Activated naive CD4-positive, alpha-beta T cell treated with anti-CD3 and anti-CD28 coated beads, Interleukin-2, amount 50 U/mL, for 72 hours (primary cell): ENCODE measurements around the gene POLR1G. TPM values are rescaled to one million over a fixed set of nuclear protein-coding genes. Genes with fewer than 3 reads are reported as not detected.

Experiments used
- ATAC-seq, 2 donors: fragments of 150-1000 bp; cut with Tn5 transposase; 2 replicates each; pipeline ENCODE4 v1.10.0; 2021; ENCODE audit warnings: mild to moderate bottlenecking in 2 of 2, moderate library complexity in 2 of 2
- DNase-seq, 2 donors: peaks; one replicate each; pipeline ENCODE4 v3.0.0; 2021 to 2022; ENCODE audit warnings: low spot score in 2 of 2
- H3K27ac Mint-ChIP-seq, 2 donors: one replicate each; pipeline ENCODE4 v1.8.0; 2022; ENCODE audit warnings: mild to moderate bottlenecking in 2 of 2, mixed read lengths in 2 of 2
- H3K36me3 Mint-ChIP-seq, 2 donors: one replicate each; pipeline ENCODE4 v1.8.0; 2022; ENCODE audit warnings: mixed read lengths in 2 of 2
- H3K9me3 Mint-ChIP-seq, 2 donors: one replicate each; pipeline ENCODE4 v1.8.0; 2022; ENCODE audit warnings: mixed read lengths in 2 of 2
- total RNA-seq, 2 donors: library from RNA; stranded (reverse); gene quantifications; one replicate each; pipeline ENCODE4 v1.2.3, GENCODE V29; 2022

The POLR1G gene, protein sequence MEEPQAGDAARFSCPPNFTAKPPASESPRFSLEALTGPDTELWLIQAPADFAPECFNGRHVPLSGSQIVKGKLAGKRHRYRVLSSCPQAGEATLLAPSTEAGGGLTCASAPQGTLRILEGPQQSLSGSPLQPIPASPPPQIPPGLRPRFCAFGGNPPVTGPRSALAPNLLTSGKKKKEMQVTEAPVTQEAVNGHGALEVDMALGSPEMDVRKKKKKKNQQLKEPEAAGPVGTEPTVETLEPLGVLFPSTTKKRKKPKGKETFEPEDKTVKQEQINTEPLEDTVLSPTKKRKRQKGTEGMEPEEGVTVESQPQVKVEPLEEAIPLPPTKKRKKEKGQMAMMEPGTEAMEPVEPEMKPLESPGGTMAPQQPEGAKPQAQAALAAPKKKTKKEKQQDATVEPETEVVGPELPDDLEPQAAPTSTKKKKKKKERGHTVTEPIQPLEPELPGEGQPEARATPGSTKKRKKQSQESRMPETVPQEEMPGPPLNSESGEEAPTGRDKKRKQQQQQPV
- 10 to 100 TPM in 1 of 2 donors, 1 to 10 TPM in 1; 6.8 to 14.1 TPM for total RNA-seq

DNA sequence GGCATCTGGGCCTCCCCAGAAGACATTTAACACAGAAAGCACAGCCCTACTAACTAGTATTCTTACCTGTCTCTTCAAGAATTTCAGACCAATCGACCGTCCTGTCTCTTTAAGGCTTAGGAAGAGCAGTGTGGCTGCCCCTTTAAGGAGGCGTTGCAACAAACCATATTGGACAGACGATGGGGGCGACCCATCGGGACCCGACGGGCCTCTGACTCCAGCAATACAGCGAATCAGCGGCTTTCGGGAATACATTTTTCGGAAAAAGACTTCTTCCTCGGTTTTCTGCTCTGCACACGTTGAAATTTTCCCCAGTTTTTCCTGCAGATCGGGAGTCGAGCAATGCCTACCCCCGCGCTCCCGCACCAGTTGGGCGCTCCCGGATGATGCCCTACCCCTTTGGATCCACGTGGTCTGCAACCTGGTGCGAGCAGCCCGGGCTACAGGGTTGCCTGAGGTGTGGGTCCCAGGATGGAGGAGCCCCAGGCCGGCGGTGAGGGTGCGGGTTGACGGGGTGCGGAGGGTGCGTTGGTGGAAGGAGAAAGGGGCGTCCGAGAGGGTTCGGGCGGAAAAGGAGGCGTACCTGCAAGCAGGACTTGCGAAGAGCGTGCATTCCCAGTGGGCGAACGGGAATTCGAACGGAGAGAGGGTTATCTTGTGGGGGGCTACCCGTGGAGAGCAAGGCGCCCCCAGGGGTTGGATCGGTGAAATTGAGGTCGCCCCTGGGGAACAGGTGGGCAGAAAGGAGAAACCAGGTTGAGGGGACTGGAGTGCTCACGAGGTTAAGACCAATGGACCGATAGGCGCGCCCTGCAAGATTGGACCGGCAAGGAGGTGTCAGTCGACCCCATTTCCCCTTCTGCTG is at the start of gene POLR1G:
TSS of gene POLR1G (plus strand) at position 419 of the 865 bp plus-strand sequence. CDS start at position 472, 53 bp downstream.
- ATAC-seq, result peak; percentile 73 to 83

DNA sequence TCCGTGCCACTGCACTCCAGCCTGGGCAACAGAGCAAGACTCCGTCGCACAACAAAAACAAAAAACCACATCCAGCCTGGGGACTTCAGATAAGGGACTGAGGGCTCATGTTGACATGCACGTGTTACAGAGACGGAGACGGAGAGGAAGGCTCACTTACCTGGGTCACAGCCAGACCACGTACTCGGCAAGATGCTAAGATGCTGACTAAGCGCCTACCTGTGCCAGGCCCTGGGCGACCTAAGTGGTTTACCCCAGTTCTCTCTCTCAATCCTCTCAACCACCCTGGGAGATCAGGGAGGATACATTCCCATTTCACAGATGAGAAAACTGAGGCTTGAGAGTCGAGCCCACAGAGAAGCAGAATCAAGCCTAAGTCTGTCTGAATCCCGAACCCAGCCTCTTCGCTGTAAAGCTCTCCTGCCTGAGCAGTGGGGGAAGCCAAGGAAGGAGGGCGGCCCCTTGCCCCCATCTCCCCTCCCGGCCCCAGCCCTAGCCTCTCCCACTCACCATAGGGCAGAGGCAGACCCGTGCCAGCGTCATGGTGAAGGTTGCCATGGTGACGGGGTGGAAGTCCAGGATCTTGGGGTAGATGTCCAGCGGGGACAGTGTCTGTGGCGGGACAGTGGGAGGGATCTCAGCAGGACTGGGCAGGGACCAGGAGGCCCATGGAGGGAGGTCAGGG is 49.5 kb upstream of the POLR1G start:
- Mint-ChIP-seq H3K36me3 (peaks cover 0 to 19% of the 10 kb centered on the region in 2 donors), H3K27ac (no peak overlapping the region), H3K9me3 (no peaks in the 10 kb centered on the region)
- DNase-seq (no peak), ATAC-seq (no peak)

More for the DNA sequence above, at the start of gene POLR1G:
- DNase-seq, result peak; percentile 82 to 86
- Mint-ChIP-seq H3K9me3 (no peaks in the 10 kb centered on the region), H3K36me3 (peaks cover 24 to 45% of the 10 kb centered on the region in 2 donors), H3K27ac (peak within 1 kb of the TSS; percentile 91 to 95)

DNA sequence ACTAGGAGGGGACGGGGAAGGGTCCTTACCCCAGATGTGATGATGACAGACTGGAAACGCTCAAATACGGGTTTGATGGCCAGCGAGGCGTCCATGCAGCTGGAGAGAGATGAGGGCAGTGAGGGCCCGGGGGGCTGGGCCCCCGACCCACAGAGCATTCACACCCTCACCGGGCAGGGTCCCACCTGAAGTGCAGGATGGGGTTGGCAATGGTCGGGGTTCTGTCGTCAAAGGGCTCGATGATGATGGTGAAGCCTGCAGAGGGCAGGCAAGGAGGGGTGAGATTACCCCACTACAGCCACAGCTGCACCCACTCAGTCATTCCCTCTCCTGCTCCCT is 49.0 kb upstream of the POLR1G start:
- Mint-ChIP-seq H3K36me3 (peaks cover 0 to 19% of the 10 kb centered on the region in 2 donors), H3K27ac (no peak overlapping the region), H3K9me3 (no peaks in the 10 kb centered on the region)
- ATAC-seq (no peak), DNase-seq (no peak)

DNA sequence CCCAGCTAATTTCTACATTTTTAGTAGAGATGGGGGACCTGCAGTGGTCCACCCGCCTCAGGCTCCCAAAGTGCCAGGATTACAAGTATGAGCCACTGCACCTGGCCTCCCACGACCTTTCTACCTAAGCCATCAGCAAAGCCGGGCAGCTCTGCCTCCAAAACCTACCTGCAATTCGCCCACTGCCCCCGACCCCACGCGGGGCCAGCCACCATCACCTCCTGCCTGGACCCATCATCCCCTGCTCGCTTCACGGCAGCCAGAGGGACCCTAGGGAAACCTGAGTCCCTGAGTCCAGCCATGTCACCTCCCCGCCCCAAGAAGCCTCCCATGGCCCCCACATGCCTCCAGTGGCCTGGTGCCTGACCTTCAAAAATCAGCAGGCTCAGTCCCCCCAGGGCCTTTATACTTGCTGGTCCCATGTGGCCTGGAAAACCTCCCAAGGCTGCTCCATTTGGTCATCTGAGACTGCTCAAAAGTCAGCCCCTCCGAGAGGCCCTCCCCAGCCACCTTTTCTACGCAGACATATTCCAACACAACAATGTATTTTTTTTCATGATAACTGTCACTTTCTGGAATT is 48.1 kb upstream of the POLR1G start:
- DNase-seq, result no peak
- no peak for ATAC-seq
- Mint-ChIP-seq H3K9me3 (no peaks in the 10 kb centered on the region), H3K27ac (peak overlapping the region; percentile 29 to 80), H3K36me3 (peaks cover 0 to 19% of the 10 kb centered on the region in 2 donors)

DNA sequence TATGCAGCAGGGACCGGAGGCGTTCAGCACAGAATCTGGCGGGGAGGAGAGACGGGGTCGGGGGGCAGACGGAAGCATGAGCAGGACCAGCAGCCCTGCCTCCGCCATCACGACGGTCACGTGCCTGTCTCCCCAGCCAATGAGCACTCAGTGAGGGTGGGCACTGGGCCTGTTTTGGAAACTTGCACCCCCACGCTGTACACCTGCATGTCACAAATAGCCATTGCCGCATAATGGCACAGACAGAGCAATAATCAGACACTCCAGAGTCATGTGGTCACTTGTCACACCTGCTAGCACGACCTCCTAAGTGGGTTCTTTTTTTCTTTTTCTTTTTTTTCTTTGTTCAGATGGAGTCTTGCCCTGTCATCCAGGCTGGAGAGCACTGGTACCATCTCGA is 44.8 kb upstream of the POLR1G start:
- no peak overlapping the region for H3K27ac Mint-ChIP-seq
- H3K9me3 Mint-ChIP-seq, result no peaks in the 10 kb centered on the region
- DNase-seq, result no peak
- H3K36me3 Mint-ChIP-seq, result peaks cover 0 to 6% of the 10 kb centered on the region in 2 donors
- no peak for ATAC-seq

DNA sequence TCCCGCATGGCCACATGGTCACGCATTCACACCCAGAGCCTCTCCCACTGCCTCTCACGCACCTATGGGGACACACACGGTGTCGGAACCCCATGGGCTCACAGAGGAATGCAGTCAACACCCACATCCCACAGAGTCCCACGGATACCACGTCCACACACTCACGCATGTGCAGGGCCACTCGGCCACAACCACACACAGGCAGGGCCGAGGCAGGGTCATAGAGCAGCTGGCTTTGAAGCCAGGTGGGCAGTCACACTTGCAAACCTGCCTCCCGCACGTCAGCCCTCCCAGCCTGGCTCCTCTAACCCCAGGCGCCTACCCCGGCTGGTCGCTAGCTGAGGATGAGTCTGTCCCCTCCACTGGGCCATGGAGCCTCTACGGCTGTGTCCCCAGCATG is 44.2 kb upstream of the POLR1G start:
- Mint-ChIP-seq H3K27ac (no peak overlapping the region), H3K36me3 (peaks cover 0 to 6% of the 10 kb centered on the region in 2 donors), H3K9me3 (no peaks in the 10 kb centered on the region)
- ATAC-seq (no peak), DNase-seq (no peak)

DNA sequence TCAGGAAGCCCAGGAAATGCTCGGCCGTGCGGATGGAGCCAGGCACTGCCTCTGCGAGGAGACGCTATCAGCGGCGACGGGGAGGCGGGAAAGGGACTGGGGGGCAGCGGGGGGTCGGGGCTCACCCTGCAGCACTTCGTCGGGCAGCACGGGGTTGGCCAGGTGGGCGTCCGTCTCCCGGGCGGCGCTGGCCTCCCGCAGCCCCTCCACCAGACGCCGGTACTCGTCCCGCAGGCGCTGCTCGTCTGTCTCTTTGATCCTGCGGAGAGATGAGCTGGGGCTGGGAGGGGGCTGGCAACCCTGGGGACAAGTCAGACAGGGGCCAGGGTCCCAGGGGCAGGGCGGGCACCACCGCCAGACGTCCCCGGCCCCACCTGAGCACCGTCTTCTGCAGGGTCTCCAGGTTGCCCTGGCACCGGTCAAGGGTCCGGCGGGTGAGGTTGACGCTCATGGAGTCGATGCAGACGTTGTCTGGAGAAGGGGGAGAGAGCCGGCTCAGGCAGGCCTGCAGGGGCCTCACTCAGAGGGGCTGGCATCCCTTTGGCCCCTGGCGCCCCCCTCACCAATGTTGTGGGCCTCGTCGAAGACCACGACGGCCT is 42.5 kb upstream of the POLR1G start:
- ATAC-seq (no peak), DNase-seq (no peak)
- no peak overlapping the region for H3K27ac Mint-ChIP-seq
- peaks cover 0 to 6% of the 10 kb centered on the region in 2 donors for H3K36me3 Mint-ChIP-seq
- H3K9me3 Mint-ChIP-seq, result no peaks in the 10 kb centered on the region

DNA sequence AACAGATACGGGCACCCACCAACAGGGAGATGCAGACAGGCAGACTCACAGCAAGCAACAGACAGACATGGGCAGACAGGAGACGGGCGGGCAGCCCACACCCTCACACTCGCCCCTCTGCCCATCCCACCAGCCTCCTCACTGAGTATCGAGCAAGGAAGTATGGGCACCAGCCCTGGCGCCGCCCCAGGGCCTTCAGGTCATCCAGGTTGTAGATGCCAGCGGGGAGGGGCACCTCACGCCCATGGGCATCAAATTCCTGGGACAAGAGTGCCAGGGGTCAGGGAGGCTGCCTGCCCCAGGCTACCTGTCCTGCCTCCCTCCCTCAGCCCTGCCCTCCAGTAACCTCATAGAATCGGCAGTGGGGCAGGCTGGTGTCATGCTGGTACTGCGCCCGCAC is 41.7 kb upstream of the POLR1G start:
- ATAC-seq (no peak), DNase-seq (no peak)
- Mint-ChIP-seq H3K9me3 (no peaks in the 10 kb centered on the region), H3K36me3 (peaks cover 0 to 6% of the 10 kb centered on the region in 2 donors), H3K27ac (no peak overlapping the region)

DNA sequence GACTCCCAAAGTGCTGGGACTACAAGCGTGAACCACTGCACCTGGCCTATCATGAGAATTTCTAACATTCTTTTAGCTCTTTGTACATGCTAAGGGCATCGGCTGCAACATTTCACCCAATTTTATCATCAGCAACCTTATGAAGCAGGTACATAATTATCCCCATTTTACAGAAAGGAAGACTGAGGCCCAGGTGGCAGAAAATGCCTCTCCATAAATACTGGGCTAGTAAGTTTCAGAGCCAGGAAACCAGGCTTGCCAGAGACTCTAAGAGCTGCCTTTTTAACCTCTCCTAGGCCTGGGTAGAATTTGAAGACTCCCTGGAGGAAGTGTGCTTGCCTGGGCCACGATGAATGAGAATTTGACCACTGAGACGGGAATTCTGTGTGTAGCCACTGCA is 38.3 kb upstream of the POLR1G start:
- no peaks in the 10 kb centered on the region for H3K36me3 Mint-ChIP-seq
- no peak overlapping the region for H3K27ac Mint-ChIP-seq
- no peak for DNase-seq
- no peaks in the 10 kb centered on the region for H3K9me3 Mint-ChIP-seq
- ATAC-seq, result no peak

DNA sequence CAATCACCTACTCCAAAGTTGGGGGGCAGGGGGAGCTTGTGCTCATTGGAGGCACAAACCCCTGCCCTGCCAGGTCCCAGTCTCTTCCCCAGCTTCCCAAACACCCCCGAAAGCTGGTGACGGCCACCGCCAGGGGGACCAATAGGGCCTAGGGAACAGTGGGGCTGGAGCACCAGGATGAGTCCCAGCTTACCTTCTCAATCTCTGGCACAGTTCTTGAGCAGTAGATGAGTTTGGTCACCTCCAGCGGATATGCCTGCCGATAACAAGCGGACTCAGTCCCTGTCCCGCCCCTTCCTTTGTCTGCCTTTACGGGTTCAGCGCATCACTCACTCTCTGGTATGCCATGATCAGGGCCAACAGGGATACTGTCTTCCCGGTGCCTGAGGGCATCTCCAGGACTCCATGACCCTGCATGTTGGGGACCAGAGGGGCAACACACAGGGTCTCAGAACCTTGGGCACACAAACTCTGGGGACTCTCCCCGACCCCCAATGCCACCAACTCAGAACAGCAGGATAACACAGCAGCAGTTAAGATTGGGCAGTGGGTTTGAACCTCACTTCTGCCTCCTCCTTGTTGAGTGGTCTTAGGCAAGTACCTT is 37.6 kb upstream of the POLR1G start:
- Mint-ChIP-seq H3K36me3 (no peaks in the 10 kb centered on the region), H3K9me3 (no peaks in the 10 kb centered on the region), H3K27ac (no peak overlapping the region)
- no peak for ATAC-seq
- DNase-seq, result no peak

DNA sequence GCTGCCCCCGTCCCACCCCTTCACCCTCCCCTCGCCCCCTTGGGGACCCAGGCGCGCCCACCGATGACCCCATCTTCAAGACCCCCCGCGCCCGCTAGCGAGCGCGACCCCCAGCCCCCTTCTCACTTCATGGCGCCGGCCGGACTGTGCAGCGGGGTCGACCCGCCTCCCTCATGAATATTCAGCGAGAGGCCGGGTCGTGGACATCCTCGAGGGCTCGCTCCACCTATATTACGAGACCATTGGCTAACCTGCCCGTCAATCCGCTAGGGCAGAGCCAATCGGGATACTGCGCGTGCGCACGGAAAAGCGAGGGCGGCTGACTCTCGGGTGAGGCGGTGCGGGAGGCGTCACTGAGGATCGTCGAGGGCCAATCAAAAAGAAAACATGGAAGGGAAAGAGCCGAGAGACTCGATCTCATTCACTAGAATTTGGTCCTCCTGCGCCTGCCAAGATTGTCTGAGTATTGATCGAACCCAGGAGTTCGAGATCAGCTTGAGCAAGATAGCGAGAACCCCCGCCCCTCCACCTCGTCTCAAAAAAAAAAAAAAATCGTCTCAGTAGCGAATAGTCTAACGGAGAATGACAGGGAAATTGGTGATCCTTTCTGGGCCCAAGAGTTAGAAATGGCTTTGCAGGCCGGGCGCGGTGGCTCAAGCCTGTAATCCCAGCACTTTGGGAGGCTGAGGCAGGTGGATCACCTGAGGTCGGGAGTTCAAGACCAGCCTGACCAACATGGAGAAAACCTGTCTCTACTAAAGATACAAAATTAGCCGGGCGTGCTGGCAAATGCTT is 35.8 kb upstream of the POLR1G start, which contains the start of gene ERCC2:
TSS of gene ERCC2 (minus strand) at position 164 of the 795 bp plus-strand sequence. CDS start at position 131, 33 bp downstream.
- no peaks in the 10 kb centered on the region for H3K36me3 Mint-ChIP-seq
- no peaks in the 10 kb centered on the region for H3K9me3 Mint-ChIP-seq
- peak within 1 kb of the TSS; percentile 94 to 95 for H3K27ac Mint-ChIP-seq
- ATAC-seq, result peak; percentile 99
- peak; percentile 100 for DNase-seq

DNA sequence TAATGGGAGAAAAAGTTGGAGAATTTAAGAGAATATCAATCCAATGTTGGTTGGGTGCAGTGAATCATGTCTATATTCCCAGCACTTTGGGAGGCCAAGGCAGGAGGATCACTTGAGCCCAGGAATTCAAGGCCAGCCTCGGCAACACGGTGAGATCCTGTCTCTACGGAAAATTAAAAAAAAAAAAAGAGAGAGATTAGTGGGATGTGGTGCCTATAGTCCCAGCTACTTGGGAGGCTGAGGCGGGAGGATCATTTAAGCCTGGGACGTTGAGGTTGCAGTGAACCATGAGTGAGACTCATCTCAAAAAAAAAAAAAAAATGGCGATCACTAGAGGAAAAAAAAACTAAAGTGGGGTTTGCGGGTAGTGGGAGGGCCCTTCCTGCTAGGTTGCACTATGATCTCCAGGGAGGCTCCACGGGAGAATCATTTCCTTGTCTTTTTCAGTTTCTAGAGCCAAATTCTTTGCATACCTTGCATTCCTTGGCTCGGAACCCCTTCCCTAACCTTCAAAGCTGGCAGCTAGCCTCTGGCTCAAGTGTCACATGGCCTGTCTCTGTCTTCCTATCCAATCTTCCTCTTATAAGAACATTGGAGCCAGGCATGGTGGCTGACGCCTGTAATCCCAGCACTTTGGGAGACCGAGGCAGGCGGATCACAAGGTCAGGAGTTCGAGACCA is 30.3 kb upstream of the POLR1G start:
- H3K36me3 Mint-ChIP-seq, result no peaks in the 10 kb centered on the region
- no peak for ATAC-seq
- no peak for DNase-seq
- H3K27ac Mint-ChIP-seq, result peak overlapping the region in 1 of 2 donors; percentile 72
- no peaks in the 10 kb centered on the region for H3K9me3 Mint-ChIP-seq

DNA sequence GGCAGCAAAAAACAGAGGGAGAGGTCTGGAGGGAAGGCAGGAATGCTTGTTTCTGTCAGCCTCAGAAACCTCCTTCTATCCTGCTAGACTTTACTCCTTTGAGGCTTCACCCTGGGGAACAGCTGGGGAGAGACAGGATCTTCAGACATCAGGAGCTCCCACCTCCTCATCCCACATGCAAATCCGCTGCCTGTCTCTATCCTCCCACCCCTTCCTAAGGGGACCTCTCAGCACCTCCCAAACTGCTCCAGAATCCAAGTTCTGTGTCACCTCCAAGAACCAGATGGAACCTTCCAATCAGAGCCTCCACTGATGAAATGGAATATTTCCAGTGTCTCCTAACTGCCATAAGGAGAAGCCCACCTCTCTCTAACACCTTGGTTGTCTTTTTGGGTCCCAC is 26.3 kb upstream of the POLR1G start:
- Mint-ChIP-seq H3K36me3 (peaks cover 0 to 4% of the 10 kb centered on the region in 2 donors), H3K27ac (no peak overlapping the region), H3K9me3 (no peaks in the 10 kb centered on the region)
- ATAC-seq, result no peak
- DNase-seq, result no peak

DNA sequence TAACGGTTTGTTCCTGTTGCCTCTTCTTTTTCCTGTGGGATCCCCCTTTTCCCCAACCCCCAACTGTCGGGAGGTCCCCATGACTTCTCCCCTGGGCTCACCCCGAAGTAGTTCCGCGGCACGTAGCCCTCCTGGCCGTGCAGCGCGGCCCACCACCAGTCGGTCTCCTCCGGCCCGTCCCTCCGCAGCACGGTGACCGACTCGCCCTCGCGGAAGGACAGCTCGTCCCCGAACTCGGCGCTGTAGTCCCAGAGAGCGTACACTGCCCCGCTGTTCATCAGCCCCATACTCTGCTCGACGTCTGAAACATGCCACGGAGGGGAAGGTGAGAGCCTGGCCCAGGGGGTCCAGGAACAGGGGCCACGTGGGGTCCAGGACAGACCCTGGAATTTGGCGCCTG is 24.0 kb upstream of the POLR1G start:
- no peak for ATAC-seq

More for the DNA sequence above, 24.0 kb upstream of the POLR1G start:
- no peak for DNase-seq
- Mint-ChIP-seq H3K9me3 (no peaks in the 10 kb centered on the region), H3K27ac (peak overlapping the region in 1 of 2 donors; percentile 77), H3K36me3 (peaks cover 0 to 4% of the 10 kb centered on the region in 2 donors)
